AG04450 (cell line): ENCODE data around the gene PTCD2. TPM values are rescaled to one million over a fixed set of nuclear protein-coding genes. Genes with fewer than 3 reads are reported as not detected.

Source experiments
- CTCF ChIA-PET: fragments of 300-600, 350-600 bp; formaldehyde crosslinking; extraction: SDS; loops from one replicate; lab custom pipeline; 2022; ENCODE audit warnings: antibody characterized with exemption, inconsistent platforms; lab: Charles Lee
- POLR2A ChIA-PET: fragments of 350-600 bp; formaldehyde crosslinking; extraction: SDS; loops from one replicate; lab custom pipeline; 2021; ENCODE audit warnings: antibody characterized with exemption, inconsistent platforms; lab: Yijun Ruan, JAX
- DNase-seq: peaks from one replicate; pipeline ENCODE4 v3.0.0-alpha.2; 2011; ENCODE audit warnings: low read depth, low spot score
- H3K27ac ChIP-seq: one replicate; pipeline ENCODE4 v1.5.1; 2012; ENCODE audit warnings: low read depth, low read length, control low read depth
- H3K27me3 ChIP-seq: one replicate; pipeline ENCODE4 v1.6.0; 2012; ENCODE audit warnings: low read length; ENCODE audit not compliant: control insufficient read depth, insufficient read depth
- H3K4me3 ChIP-seq: 2 replicates; pipeline ENCODE4 v1.5.1; 2011; ENCODE audit warnings: mild to moderate bottlenecking, low read depth, low read length, control low read depth
- H3K9me3 ChIP-seq: 2 replicates; pipeline ENCODE4 v1.5.1; 2012; ENCODE audit warnings: low read length; ENCODE audit not compliant: control insufficient read depth, insufficient read depth
- polyA plus RNA-seq: library from polyadenylated mRNA; depleted of rRNA; stranded (reverse); fragments of >200 nt; gene quantifications from 2 replicates; pipeline ENCODE4 v1.2.3, GENCODE V29; 2011
- TF ChIP-seq, protein P1 (sequence below): IDR thresholded peaks from 2 replicates; pipeline ENCODE4 v1.5.1; 2011; ENCODE audit warnings: low read depth, low read length, control low read depth, inconsistent platforms

PTCD2 gene
- polyA plus RNA-seq, 1 experiment: 13.9 TPM

DNA sequence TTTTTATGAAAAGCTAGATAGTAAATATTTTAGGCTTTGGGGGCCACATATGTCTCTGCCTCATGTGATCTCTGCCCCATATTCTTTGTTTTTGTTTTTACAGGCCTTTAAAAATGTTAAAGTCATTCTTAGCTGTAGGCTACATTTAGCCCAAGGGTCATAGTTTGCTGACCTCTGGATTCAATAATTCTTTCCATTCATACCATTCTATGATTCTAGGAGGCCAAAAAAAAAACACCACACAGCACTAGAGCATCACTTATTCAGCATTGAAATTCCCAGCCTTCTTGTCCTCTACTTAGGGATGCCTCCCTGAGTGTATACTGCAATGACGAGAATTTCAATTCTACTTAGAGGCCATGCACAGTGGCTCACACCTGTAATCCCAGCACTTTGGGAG is 17.0 kb downstream of the PTCD2 start:
- H3K27me3 ChIP-seq: no peaks in the 10 kb centered on the region
- no peaks in the 10 kb centered on the region for H3K9me3 ChIP-seq
- ChIA-PET POLR2A (no interaction called here), CTCF (no interaction called here)
- no peak for DNase-seq
- H3K27ac ChIP-seq: no peak overlapping the region
- no peak overlapping the region for H3K4me3 ChIP-seq
- TF ChIP-seq, protein P1, sequence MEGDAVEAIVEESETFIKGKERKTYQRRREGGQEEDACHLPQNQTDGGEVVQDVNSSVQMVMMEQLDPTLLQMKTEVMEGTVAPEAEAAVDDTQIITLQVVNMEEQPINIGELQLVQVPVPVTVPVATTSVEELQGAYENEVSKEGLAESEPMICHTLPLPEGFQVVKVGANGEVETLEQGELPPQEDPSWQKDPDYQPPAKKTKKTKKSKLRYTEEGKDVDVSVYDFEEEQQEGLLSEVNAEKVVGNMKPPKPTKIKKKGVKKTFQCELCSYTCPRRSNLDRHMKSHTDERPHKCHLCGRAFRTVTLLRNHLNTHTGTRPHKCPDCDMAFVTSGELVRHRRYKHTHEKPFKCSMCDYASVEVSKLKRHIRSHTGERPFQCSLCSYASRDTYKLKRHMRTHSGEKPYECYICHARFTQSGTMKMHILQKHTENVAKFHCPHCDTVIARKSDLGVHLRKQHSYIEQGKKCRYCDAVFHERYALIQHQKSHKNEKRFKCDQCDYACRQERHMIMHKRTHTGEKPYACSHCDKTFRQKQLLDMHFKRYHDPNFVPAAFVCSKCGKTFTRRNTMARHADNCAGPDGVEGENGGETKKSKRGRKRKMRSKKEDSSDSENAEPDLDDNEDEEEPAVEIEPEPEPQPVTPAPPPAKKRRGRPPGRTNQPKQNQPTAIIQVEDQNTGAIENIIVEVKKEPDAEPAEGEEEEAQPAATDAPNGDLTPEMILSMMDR: no peak

- TF ChIP-seq, protein P1: no peak
- ChIA-PET POLR2A (no interaction called here), CTCF (no interaction called here)
- DNase-seq: no peak
- no peaks in the 10 kb centered on the region for H3K27me3 ChIP-seq
- H3K9me3 ChIP-seq: no peaks in the 10 kb centered on the region
- no peak overlapping the region for H3K4me3 ChIP-seq
- H3K27ac ChIP-seq: no peak overlapping the region
Measured at GRCh38 chr5:72338689-72339209, 18.6 kb downstream of the PTCD2 start.

DNA sequence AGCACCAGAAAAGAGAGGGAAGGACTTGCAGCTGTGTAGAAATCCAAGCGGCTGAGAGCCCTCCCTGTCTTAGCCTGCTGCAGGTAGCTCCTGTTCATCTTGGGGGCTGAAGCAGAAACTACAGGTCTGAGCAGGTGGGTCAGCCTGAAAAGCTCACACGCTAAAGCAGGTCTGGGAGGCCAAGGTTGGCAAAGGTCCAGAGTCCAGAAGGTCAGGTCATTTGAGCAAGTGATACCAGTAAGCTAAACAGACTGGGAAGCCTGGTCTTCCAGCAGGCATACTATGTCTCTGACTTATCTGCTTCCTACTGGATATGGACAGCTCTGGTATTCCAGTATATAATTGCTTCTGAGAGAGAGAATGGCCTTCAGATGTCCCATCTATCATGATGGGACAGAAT is 26.2 kb downstream of the PTCD2 start:
- no peak for DNase-seq
- Histone ChIP-seq H3K4me3 (no peak overlapping the region), H3K27me3 (no peaks in the 10 kb centered on the region), H3K9me3 (no peaks in the 10 kb centered on the region), H3K27ac (no peak overlapping the region)
- ChIA-PET POLR2A (no interaction called here), CTCF (no interaction called here)
- TF ChIP-seq, protein P1: no peak

GRCh38 chr5:72347801-72348308 is 27.7 kb downstream of the PTCD2 start:
- H3K9me3 ChIP-seq: no peaks in the 10 kb centered on the region
- H3K27ac ChIP-seq: peak overlapping the region; percentile 95
- ChIA-PET CTCF (interaction anchor here (0.7 to 1.7 kb wide), 2 partner anchors 19 to 26 kb away, joined by 3 to 4 read pairs; no protein-coding TSS in a partner anchor), POLR2A (interaction anchor here (0.7 to 1.7 kb wide), 4 partner anchors 15 to 486 kb away, joined by 3 to 4 read pairs (median 4); partner anchors contain the start of genes MRPS27 and PTCD2)
- peak; percentile 83 for DNase-seq
- no peak overlapping the region for H3K4me3 ChIP-seq
- TF ChIP-seq, protein P1: no peak
- H3K27me3 ChIP-seq: no peaks in the 10 kb centered on the region

DNA sequence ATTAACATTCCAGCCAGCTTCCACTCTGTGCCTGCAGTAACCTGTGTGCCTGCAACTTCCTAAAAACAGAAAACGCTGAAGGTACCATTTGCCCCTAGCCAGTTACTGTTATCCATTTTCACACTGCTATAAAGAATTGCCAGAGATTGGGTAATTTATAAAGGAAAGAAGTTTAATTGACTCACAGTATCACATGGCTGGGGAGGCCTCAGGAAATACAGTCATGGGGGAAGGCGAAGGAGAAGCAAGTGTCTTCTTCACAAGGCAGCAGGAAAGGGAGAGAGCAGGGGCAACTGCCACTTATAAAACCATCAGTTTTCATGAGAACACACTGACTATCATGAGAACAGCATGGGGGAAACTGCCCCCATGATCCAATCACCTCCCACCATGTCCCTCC is 31.2 kb downstream of the PTCD2 start:
- Histone ChIP-seq H3K4me3 (no peak overlapping the region), H3K9me3 (no peaks in the 10 kb centered on the region), H3K27ac (no peak overlapping the region), H3K27me3 (no peaks in the 10 kb centered on the region)
- CTCF ChIA-PET: no interaction called here
- no peak for DNase-seq
- TF ChIP-seq, protein P1: no peak
- POLR2A ChIA-PET: no interaction called here
